IMR-90 (cell line): ENCODE measurements around the gene RPL27A. TPM values are rescaled to one million over a fixed set of nuclear protein-coding genes. Genes with fewer than 3 reads are reported as not detected.

ENCODE experiments used
- ATAC-seq: fragments of 200-7000 bp; cut with Tn5 transposase; 2 replicates; pipeline ENCODE4 v1.9.1; 2020; ENCODE audit warnings: low read depth, mild to moderate bottlenecking, moderate library complexity
- BruUV-seq: library from RNA; stranded (reverse); fragments of 400-500 nt; replicated peaks from 2 replicates; lab custom pipeline; 2021; lab: Mats Ljungman, UMichigan
- CTCF ChIA-PET: fragments of 300-600 bp; formaldehyde crosslinking; extraction: SDS; loops from one replicate; lab custom pipeline; 2021; ENCODE audit warnings: antibody characterized with exemption; lab: Yijun Ruan, JAX
- POLR2A ChIA-PET: fragments of 300-600 bp; sonication (Branson Sonifier 250); formaldehyde crosslinking; loops from one replicate; lab custom pipeline; 2022; ENCODE audit warnings: antibody characterized with exemption; ENCODE audit not compliant: unreplicated experiment; lab: Charles Lee
- DNase-seq: peaks from one replicate; pipeline ENCODE4 v3.0.0; 2013
- H2AFZ ChIP-seq: replicated peaks from 2 replicates; pipeline ENCODE3; 2013; ENCODE audit warnings: low read length, mild to moderate bottlenecking; ENCODE audit not compliant: poor library complexity
- H2AK5ac ChIP-seq: 2 replicates; pipeline ENCODE4 v1.6.1; 2013; ENCODE audit warnings: low read depth, low read length, inconsistent platforms
- H2AK9ac ChIP-seq: replicated peaks from 2 replicates; pipeline ENCODE3; 2013; ENCODE audit warnings: mild to moderate bottlenecking, low read depth, low read length, moderate library complexity; ENCODE audit not compliant: poor library complexity
- H2BK120ac ChIP-seq: 2 replicates; pipeline ENCODE4 v1.6.1; 2013; ENCODE audit warnings: low read depth, low read length, inconsistent platforms
- H2BK15ac ChIP-seq: 3 replicates; pipeline ENCODE4 v1.6.1; 2013; ENCODE audit warnings: low read depth, low read length, inconsistent platforms
- H2BK20ac ChIP-seq: 2 replicates; pipeline ENCODE4 v1.6.1; 2013; ENCODE audit warnings: low read depth, mild to moderate bottlenecking, inconsistent platforms, low read length, moderate library complexity
- H2BK5ac ChIP-seq: 2 replicates; pipeline ENCODE4 v1.6.1; 2013; ENCODE audit warnings: mild to moderate bottlenecking, low read depth, low read length, inconsistent platforms; ENCODE audit not compliant: poor library complexity, severe bottlenecking
- H3K14ac ChIP-seq: replicated peaks from 2 replicates; pipeline ENCODE4 v1.6.1; 2013; ENCODE audit warnings: low read depth, low read length, inconsistent platforms
- H3K18ac ChIP-seq: 2 replicates; pipeline ENCODE4 v1.6.1; 2013; ENCODE audit warnings: low read depth, low read length, control low read depth
- H3K23ac ChIP-seq: 2 replicates; pipeline ENCODE4 v1.6.1; 2013; ENCODE audit warnings: low read depth, low read length, inconsistent platforms
- H3K27ac ChIP-seq: 2 replicates; pipeline ENCODE4 v1.5.1; 2013; ENCODE audit warnings: mild to moderate bottlenecking, control low read depth, low read length; ENCODE audit not compliant: insufficient read depth
- H3K27me3 ChIP-seq: 2 replicates; pipeline ENCODE4 v1.6.1; 2013; ENCODE audit warnings: low read length; ENCODE audit not compliant: control insufficient read depth, insufficient read depth
- H3K36me3 ChIP-seq: 2 replicates; pipeline ENCODE4 v1.6.1; 2013; ENCODE audit warnings: low read length, mixed read lengths; ENCODE audit not compliant: control insufficient read depth, insufficient read depth
- H3K4ac ChIP-seq: 2 replicates; pipeline ENCODE4 v1.6.1; 2013; ENCODE audit warnings: low read depth, low read length, inconsistent platforms
- H3K4me1 ChIP-seq: 2 replicates; pipeline ENCODE4 v1.6.1; 2013; ENCODE audit warnings: low read length, mixed read lengths; ENCODE audit not compliant: control insufficient read depth, insufficient read depth
- H3K4me2 ChIP-seq: 2 replicates; pipeline ENCODE4 v1.6.1; 2013; ENCODE audit warnings: low read depth, mild to moderate bottlenecking, control low read depth, low read length, moderate library complexity
- H3K4me3 ChIP-seq: 2 replicates; pipeline ENCODE4 v1.5.1; 2013; ENCODE audit warnings: low read depth, mild to moderate bottlenecking, control low read depth, low read length, moderate library complexity; ENCODE audit not compliant: insufficient read depth
- H3K56ac ChIP-seq: 2 replicates; pipeline ENCODE4 v1.6.1; 2013; ENCODE audit warnings: low read length, inconsistent platforms; ENCODE audit not compliant: insufficient read depth; ENCODE audit errors: extremely low read depth
- H3K79me1 ChIP-seq, 2 experiments: 2 replicates each; pipeline ENCODE4 v1.6.1; 2013; ENCODE audit warnings: low read length in 2 of 2, inconsistent platforms in 1 of 2, low read depth in 1 of 2
- H3K9ac ChIP-seq: 2 replicates; pipeline ENCODE4 v1.6.1; 2013; ENCODE audit warnings: low read depth, low read length, control low read depth
- H3K9me1 ChIP-seq: 2 replicates; pipeline ENCODE4 v1.6.1; 2013; ENCODE audit warnings: low read length, inconsistent platforms; ENCODE audit not compliant: insufficient read depth
- H3K9me3 ChIP-seq: 2 replicates; pipeline ENCODE4 v1.6.1; 2013; ENCODE audit warnings: low read length; ENCODE audit not compliant: control insufficient read depth, insufficient read depth
- H4K20me1 ChIP-seq: 2 replicates; pipeline ENCODE4 v1.6.1; 2013; ENCODE audit warnings: low read length, inconsistent platforms; ENCODE audit not compliant: insufficient read depth
- H4K5ac ChIP-seq: 2 replicates; pipeline ENCODE4 v1.6.1; 2013; ENCODE audit warnings: mild to moderate bottlenecking, low read depth, low read length, control low read depth
- H4K8ac ChIP-seq, 2 experiments: 2 replicates each; pipeline ENCODE4 v1.6.1; 2013; ENCODE audit warnings: low read depth in 2 of 2, low read length in 2 of 2, control low read depth in 1 of 2, inconsistent platforms in 1 of 2
- H4K91ac ChIP-seq: 2 replicates; pipeline ENCODE4 v1.6.1; 2013; ENCODE audit warnings: low read depth, low read length, inconsistent platforms; ENCODE audit not compliant: insufficient read depth
- FOS ChIP-seq: fragments of 150-350 bp; IDR thresholded peaks from 2 replicates; pipeline ENCODE4 v1.6.1; 2016; ENCODE audit warnings: low read depth, low read length
- MAFK ChIP-seq: IDR thresholded peaks from 2 replicates; pipeline ENCODE4 v1.6.1; 2012; ENCODE audit warnings: low read depth, low read length, improper control_type of control experiment
- POLR2A ChIP-seq: IDR thresholded peaks from 2 replicates; pipeline ENCODE4 v1.6.1; 2012; ENCODE audit warnings: mild to moderate bottlenecking, low read depth, low read length
- RAD21 ChIP-seq: IDR thresholded peaks from 2 replicates; pipeline ENCODE4 v1.6.1; 2012; ENCODE audit warnings: low read length, improper control_type of control experiment
- RCOR1 ChIP-seq: IDR thresholded peaks from 2 replicates; pipeline ENCODE4 v1.6.1; 2012; ENCODE audit warnings: mild to moderate bottlenecking, low read length, improper control_type of control experiment; ENCODE audit not compliant: insufficient replicate concordance
- RFX5 ChIP-seq: IDR thresholded peaks from 2 replicates; pipeline ENCODE4 v1.8.0; 2012; ENCODE audit warnings: low read depth, mild to moderate bottlenecking, low read length, moderate library complexity
- SMC3 ChIP-seq: fragments of 150-350 bp; IDR thresholded peaks from 2 replicates; pipeline ENCODE4 v1.6.1; 2016; ENCODE audit warnings: low read depth, mild to moderate bottlenecking, antibody characterized with exemption, low read length, moderate library complexity
- WGBS, 2 experiments: methylation state at CpG; one replicate each; pipeline versions ENCODE4 v1.1.5 to v1.1.7; 2013; ENCODE audit warnings: missing lambda C conversion rate in 2 of 2; ENCODE audit not compliant: insufficient read length in 1 of 2; ENCODE audit errors: extremely low coverage in 2 of 2; 5-methylcytosine and 5-hydroxymethylcytosine counted together
- dilution Hi-C: fragments of 300-500 bp; cut with HindIII; formaldehyde crosslinking; loops from one replicate; pipeline ENCODE4 v1.14.3; 2018; ENCODE audit warnings: low sequenced_read_pairs; ENCODE audit not compliant: unreplicated experiment
- in situ Hi-C: fragments of 300-500 bp; cut with MboI; formaldehyde crosslinking; loops from 3 replicates; pipeline ENCODE4 v1.14.3; 2019; ENCODE audit warnings: low sequenced_read_pairs, inconsistent platforms, mixed read lengths
- intact Hi-C: fragments of 100-400 bp; cut with micrococcal nuclease; formaldehyde crosslinking; loops from 2 replicates; pipeline ENCODE4 v1.10.0; 2022
- polyA plus RNA-seq, 3 experiments: library from polyadenylated mRNA; depleted of rRNA; stranded (reverse); fragments of >200 nt; gene quantifications; 2 replicates each; pipeline ENCODE4 v1.2.3, GENCODE V29; 2012; ENCODE audit warnings: low replicate concordance in 1 of 3
- total RNA-seq: library from RNA; depleted of rRNA; stranded (reverse); fragments of >200 nt; gene quantifications from 2 replicates; pipeline ENCODE4 v1.2.3, GENCODE V29; 2012

Gene RPL27A
- total and polyA plus RNA-seq, 2 of the 4 experiments (the other 2 are of a cell fraction) = 786 to 849 TPM

GRCh38 chr11:8671193-8671612 lies 11.4 kb upstream of the RPL27A start:
- Histone ChIP-seq H2BK5ac (peak overlapping the region; percentile 85), H4K91ac (peak overlapping the region; percentile 83; the same call in 1 of the 2 replicates), H3K18ac (no peak overlapping the region), H3K9ac (no peak overlapping the region; the same call in 1 of the 2 replicates), H3K56ac (no peak overlapping the region), H4K8ac (peak overlapping the region in 1 of 2 experiments; percentile 63; a peak in 3 of 4 replicates), H3K4me2 (peak overlapping the region; percentile 20; the same call in 1 of the 2 replicates), H3K27me3 (no peaks in the 10 kb centered on the region), H2AFZ (no peak overlapping the region), H3K4me3 (no peak overlapping the region), H3K23ac (peak overlapping the region; percentile 29; the same call in 1 of the 2 replicates), H2AK9ac (no peak overlapping the region), H4K20me1 (no peaks in the 10 kb centered on the region), H2AK5ac (no peak overlapping the region), H3K9me1 (peaks cover 11% of the 10 kb centered on the region), H3K27ac (peak overlapping the region; percentile 49; the same call in 1 of the 2 replicates), H2BK120ac (peak overlapping the region; percentile 64), H4K5ac (no peak overlapping the region), H2BK15ac (no peak overlapping the region), H3K4me1 (peaks cover 11% of the 10 kb centered on the region), H3K14ac (0 out of 2 replicates have a peak overlapping the region, but pooled peaks have one; percentile 11), H3K4ac (no peak overlapping the region; the same call in 1 of the 2 replicates), H3K79me1 (no peaks in the 10 kb centered on the region; a peak in 1 of 4 replicates), H3K36me3 (no peaks in the 10 kb centered on the region), H2BK20ac (peak overlapping the region; percentile 13; the same call in 1 of the 2 replicates), H3K9me3 (no peaks in the 10 kb centered on the region)
- BruUV-seq = no TSS peak
- ATAC-seq (peak; percentile 100), DNase-seq (peak; percentile 97)
- POLR2A ChIA-PET = interaction anchor here (0.9 to 1.2 kb wide), 2 partner anchors 11 to 17 kb away, joined by 4 read pairs; partner anchors contain the start of genes RPL27A and TRIM66
- CTCF ChIA-PET = interaction anchor here (0.7 to 1.0 kb wide), 2 partner anchors 39 to 314 kb away, joined by 4 read pairs; no protein-coding TSS in a partner anchor
- 0% methylated on average over 3 of the region's 4 CpGs; no CpG with 5 or more reads in 1 of the 2 experiments for WGBS, 2 experiments
- dilution Hi-C loops (no loop called here), in situ Hi-C loops (no loop called here), intact Hi-C loops (no loop called here)
- no peak for TF ChIP-seq MAFK
- peak; percentile 54 for TF ChIP-seq FOS
- TF ChIP-seq SMC3 = no peak
- TF ChIP-seq POLR2A = peak; percentile 61; the same call in 1 of the 2 replicates
- no peak for TF ChIP-seq RFX5
- peak; percentile 29 for TF ChIP-seq RCOR1
- peak; percentile 23; the same call in 1 of the 2 replicates for TF ChIP-seq RAD21
